ENCODE data around the gene HPF1. TPM values are rescaled to one million over a fixed set of nuclear protein-coding genes. Genes with fewer than 3 reads are reported as not detected.

HPF1 gene
- polyA plus RNA-seq, 1 experiment = 6.4 TPM

DNA sequence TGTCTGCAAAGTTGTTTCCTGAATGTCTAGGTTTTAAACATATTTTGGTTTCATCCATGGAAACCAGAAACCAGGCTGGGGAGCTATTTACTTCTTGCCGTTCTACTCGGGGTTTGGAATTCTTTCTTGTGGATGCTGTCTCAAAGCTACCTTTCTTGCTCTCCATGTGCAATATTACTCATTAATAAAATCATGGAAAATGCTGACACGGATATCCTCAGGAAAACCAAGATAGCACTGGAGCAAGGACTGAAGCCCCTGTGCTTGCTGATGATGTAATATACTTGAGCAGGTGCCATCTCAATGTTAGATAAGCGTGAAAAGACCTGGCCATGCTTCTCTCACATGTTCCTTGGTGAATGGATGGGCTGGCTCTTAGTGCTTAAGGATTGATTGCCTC, 41.5 kb upstream of the HPF1 start:
- Histone ChIP-seq H3K36me3 (ENCODE audit: control insufficient read depth, insufficient read depth, low read length) (no peaks in the 10 kb centered on the region), H3K4me3 (ENCODE audit: low read depth, low read length) (no peak overlapping the region), H3K27me3 (ENCODE audit: control insufficient read depth, insufficient read depth, low read length) (peaks cover 2% of the 10 kb centered on the region)
- no peak for DNase-seq (ENCODE audit: low read depth)
- CTCF ChIA-PET = interaction anchor here (1.2 to 2.6 kb wide), 2 partner anchors 11 to 186 kb away, joined by 3 to 10 read pairs; no protein-coding TSS in a partner anchor
- POLR2A ChIA-PET = no interaction called here
- TF ChIP-seq, protein P1, sequence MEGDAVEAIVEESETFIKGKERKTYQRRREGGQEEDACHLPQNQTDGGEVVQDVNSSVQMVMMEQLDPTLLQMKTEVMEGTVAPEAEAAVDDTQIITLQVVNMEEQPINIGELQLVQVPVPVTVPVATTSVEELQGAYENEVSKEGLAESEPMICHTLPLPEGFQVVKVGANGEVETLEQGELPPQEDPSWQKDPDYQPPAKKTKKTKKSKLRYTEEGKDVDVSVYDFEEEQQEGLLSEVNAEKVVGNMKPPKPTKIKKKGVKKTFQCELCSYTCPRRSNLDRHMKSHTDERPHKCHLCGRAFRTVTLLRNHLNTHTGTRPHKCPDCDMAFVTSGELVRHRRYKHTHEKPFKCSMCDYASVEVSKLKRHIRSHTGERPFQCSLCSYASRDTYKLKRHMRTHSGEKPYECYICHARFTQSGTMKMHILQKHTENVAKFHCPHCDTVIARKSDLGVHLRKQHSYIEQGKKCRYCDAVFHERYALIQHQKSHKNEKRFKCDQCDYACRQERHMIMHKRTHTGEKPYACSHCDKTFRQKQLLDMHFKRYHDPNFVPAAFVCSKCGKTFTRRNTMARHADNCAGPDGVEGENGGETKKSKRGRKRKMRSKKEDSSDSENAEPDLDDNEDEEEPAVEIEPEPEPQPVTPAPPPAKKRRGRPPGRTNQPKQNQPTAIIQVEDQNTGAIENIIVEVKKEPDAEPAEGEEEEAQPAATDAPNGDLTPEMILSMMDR (IDR thresholded peaks at IDR 0.05; ENCODE audit: insufficient read depth, low read depth, low read length) = no peak

- H3K4me3 ChIP-seq (ENCODE audit: low read depth, low read length) = no peak overlapping the region
- H3K27me3 ChIP-seq (ENCODE audit: control insufficient read depth, insufficient read depth, low read length) = peaks cover 3% of the 10 kb centered on the region; the same call in 1 of the 2 replicates
- TF ChIP-seq, protein P1 (IDR thresholded peaks at IDR 0.05; ENCODE audit: insufficient read depth, low read depth, low read length) = no peak
- DNase-seq (ENCODE audit: low read depth) = no peak
- H3K36me3 ChIP-seq (ENCODE audit: control insufficient read depth, insufficient read depth, low read length) = no peaks in the 10 kb centered on the region
- ChIA-PET POLR2A (no interaction called here), CTCF (interaction anchor here (1.3 to 1.6 kb wide), 2 partner anchors 14 to 15 kb away, joined by 3 read pairs; no protein-coding TSS in a partner anchor)
Measured at GRCh38 chr4:169795585-169795984, 37.8 kb upstream of the HPF1 start.

DNA sequence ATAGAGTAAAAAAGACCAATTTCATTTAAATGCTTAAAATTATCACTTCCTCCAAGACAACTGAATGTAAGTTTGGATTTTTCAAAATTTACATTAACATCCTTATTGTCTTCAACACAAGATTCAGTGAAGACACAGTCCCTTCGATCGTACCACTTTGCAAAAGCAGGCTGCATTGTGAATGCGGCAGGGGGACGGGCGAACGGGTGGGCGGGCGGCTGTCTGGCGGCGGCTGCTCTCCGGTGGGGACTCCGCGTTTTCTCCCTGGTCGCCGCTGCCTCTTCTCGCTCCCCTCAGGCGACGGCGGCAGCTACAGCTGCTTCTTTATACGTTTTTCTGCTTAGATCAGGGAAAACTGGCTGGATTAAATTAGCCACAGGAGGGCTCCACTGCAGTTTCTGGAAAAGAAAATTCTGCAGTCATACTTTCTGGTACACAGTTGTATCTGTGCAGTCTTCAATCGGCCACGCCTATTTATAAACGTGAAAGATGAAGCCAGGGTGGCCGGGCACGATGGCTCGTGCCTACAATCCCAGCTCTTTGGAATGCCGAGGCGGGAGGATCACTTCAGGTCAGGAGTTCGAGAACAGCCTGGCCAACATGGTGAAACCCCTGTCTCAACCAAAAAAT, 33.9 kb upstream of the HPF1 start:
- no peak for DNase-seq (ENCODE audit: low read depth)
- TF ChIP-seq, protein P1 (IDR thresholded peaks at IDR 0.05; ENCODE audit: insufficient read depth, low read depth, low read length) = peak; percentile 72
- Histone ChIP-seq H3K36me3 (ENCODE audit: control insufficient read depth, insufficient read depth, low read length) (no peaks in the 10 kb centered on the region), H3K4me3 (ENCODE audit: low read depth, low read length) (peak overlapping the region; percentile 32), H3K27me3 (ENCODE audit: control insufficient read depth, insufficient read depth, low read length) (peaks cover 2% of the 10 kb centered on the region; the same call in 1 of the 2 replicates)
- ChIA-PET POLR2A (no interaction called here), CTCF (interaction anchor here (0.9 to 2.6 kb wide), 7 partner anchors 17 to 266 kb away, joined by 3 to 15 read pairs (median 4); partner anchors contain the start of gene NEK1)

DNA sequence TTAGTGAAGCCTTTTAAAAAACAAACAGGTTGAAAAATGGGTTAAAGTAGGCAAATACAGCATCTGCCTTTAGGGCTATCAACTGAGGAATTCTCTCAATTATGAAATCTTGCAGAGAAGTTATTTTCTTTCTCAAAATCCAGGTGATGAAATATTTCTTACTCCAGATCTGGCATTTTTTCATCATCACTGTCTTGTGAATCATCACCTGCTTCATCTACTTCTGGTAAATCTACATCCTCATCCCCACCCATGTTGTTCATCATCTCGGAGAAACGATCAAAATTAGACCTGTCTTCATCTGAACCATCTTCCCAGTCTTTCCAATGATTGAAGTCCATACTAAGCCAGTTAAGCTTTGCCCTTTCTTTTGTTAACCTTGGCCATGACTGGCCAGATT, 33.3 kb upstream of the HPF1 start:
- peaks cover 2% of the 10 kb centered on the region; the same call in 1 of the 2 replicates for H3K27me3 ChIP-seq (ENCODE audit: control insufficient read depth, insufficient read depth, low read length)
- no peaks in the 10 kb centered on the region for H3K36me3 ChIP-seq (ENCODE audit: control insufficient read depth, insufficient read depth, low read length)
- TF ChIP-seq, protein P1 (IDR thresholded peaks at IDR 0.05; ENCODE audit: insufficient read depth, low read depth, low read length) = no peak
- no peak overlapping the region for H3K4me3 ChIP-seq (ENCODE audit: low read depth, low read length)
- no peak for DNase-seq (ENCODE audit: low read depth)
- ChIA-PET CTCF (interaction anchor here (0.9 to 2.6 kb wide), 7 partner anchors 16 to 267 kb away, joined by 3 to 15 read pairs (median 4); partner anchors contain the start of gene NEK1), POLR2A (no interaction called here)

DNA sequence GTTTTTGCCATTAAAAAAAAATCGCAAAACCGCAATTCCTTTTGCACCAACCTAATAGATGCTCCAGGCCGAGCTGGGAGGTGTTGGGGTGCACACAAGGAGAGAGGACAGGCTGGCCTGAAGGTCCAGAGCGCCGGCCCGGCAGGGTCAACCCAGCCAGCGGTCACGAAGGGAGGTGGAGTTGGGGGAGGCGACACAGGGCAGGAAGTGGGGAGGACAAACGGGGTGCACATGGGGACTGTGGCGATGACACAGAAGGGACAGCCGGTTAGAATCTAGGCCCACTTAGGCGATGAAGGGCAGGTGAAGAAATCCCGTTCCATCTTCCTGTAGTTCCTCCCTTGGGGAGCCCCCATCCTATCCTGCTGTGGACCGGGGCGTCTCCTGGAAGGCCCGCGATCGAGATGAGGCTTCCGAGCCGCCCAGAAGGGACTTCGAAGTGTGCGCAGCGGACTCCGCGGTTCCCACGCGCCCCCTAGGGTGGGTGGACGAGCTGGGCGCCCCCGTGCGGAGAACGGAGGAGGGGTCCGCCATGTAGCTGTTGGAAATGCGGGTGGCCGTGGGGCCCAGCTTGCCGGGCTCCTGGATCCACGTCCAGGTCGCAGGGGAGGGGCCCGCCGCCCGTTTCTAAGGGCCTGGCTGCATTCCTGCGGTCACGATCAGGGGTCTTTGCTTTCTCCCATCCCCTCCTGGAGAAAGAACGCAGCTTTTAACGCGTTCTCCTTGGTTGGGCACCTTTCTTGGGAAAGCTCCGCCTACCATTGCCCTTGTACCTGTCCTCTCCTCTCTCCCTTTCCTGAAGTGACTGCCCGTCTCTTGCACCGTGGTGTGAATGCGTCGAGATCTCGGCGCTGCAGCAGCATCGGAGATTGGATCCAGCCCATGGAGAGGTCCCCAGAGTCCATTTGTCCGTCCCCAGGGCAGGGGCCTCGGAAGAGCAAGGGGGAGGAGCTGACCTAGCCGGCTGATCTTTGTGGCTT, 17.0 kb upstream of the HPF1 start:
- Histone ChIP-seq H3K36me3 (ENCODE audit: control insufficient read depth, insufficient read depth, low read length) (no peaks in the 10 kb centered on the region), H3K4me3 (ENCODE audit: low read depth, low read length) (no peak overlapping the region), H3K27me3 (ENCODE audit: control insufficient read depth, insufficient read depth, low read length) (peaks cover 3% of the 10 kb centered on the region)
- TF ChIP-seq, protein P1 (IDR thresholded peaks at IDR 0.05; ENCODE audit: insufficient read depth, low read depth, low read length) = peak; percentile 38
- ChIA-PET POLR2A (no interaction called here), CTCF (interaction anchor here (0.6 to 1.6 kb wide), 3 partner anchors 15 to 52 kb away, joined by 4 read pairs; no protein-coding TSS in a partner anchor)
- no peak for DNase-seq (ENCODE audit: low read depth)

Data from BJ (cell line).